HCT116 (cell line): ENCODE data around the gene BAZ1B. TPM values are rescaled to one million over a fixed set of nuclear protein-coding genes. Genes with fewer than 3 reads are reported as not detected.

Source experiments
- ATAC-seq: fragments of 200-7000 bp; cut with Tn5 transposase; 2 replicates; pipeline ENCODE4 v1.9.1; 2020; ENCODE audit warnings: mild to moderate bottlenecking, moderate library complexity
- BruUV-seq: library from RNA; stranded (reverse); fragments of 400-500 nt; replicated peaks from 2 replicates; lab custom pipeline; 2021; lab: Mats Ljungman, UMichigan
- CTCF ChIA-PET: fragments of 300-600 bp; sonication (Branson Sonifier 250); formaldehyde crosslinking; loops from one replicate; lab custom pipeline; 2021; ENCODE audit warnings: antibody characterized with exemption; lab: Charles Lee
- POLR2A ChIA-PET: fragments of 300-600, 350-600 bp; sonication (Branson Sonifier 250); formaldehyde crosslinking; loops from one replicate; lab custom pipeline; 2021; ENCODE audit warnings: antibody characterized with exemption; lab: Charles Lee
- RAD21 ChIA-PET, 2 experiments: fragments of 300-600 bp; sonication (Branson Sonifier 250); formaldehyde crosslinking; loops; one replicate each; lab custom pipeline; 2023; ENCODE audit warnings: low total read pairs in 2 of 2; ENCODE audit not compliant: uncharacterized antibody in 2 of 2, unreplicated experiment in 2 of 2, low non-redundant PET in 1 of 2; lab: Charles Lee
- DNase-seq: peaks from one replicate; pipeline ENCODE4 v3.0.0-alpha.2; 2010; ENCODE audit warnings: low read depth, low spot score
- H2AFZ ChIP-seq: fragments of 200-600 bp; shearing (Covaris generic), sonication (generic); 2 replicates; pipeline ENCODE4 v1.6.1; 2017; ENCODE audit warnings: low read depth, mixed run types, mixed read lengths, antibody characterized with exemption, low read length; ENCODE audit not compliant: poor library complexity, severe bottlenecking
- H3K27ac ChIP-seq: 2 replicates; pipeline ENCODE4 v1.5.1; 2012; ENCODE audit warnings: low read depth, low read length
- H3K27me3 ChIP-seq: fragments of 200-600 bp; sonication (generic); 2 replicates; pipeline ENCODE4 v1.6.1; 2016; ENCODE audit warnings: mixed run types, low read length, mixed read lengths; ENCODE audit not compliant: insufficient read depth
- H3K36me3 ChIP-seq, 2 experiments: fragments of 200-500 bp in 1 of 2; fragments of 200-600 bp in 1 of 2; sonication (Bioruptor generic) in 1 of 2; sonication (generic) in 1 of 2; 2 replicates each; pipeline versions ENCODE4 v1.5.1 to v1.6.1; 2014 to 2016; ENCODE audit warnings: low read length in 2 of 2, inconsistent platforms in 1 of 2, mixed read lengths in 1 of 2, mixed run types in 1 of 2; ENCODE audit not compliant: insufficient read depth in 2 of 2, control insufficient read depth in 1 of 2
- H3K4me1 ChIP-seq, 2 experiments: fragments of 200-600 bp in 1 of 2; sonication (generic) in 1 of 2; 2 replicates each; pipeline versions ENCODE4 v1.5.1 to v1.6.1; 2012 to 2017; ENCODE audit warnings: low read length in 2 of 2, inconsistent platforms in 1 of 2, mild to moderate bottlenecking in 1 of 2, mixed read lengths in 1 of 2, mixed run types in 1 of 2, moderate library complexity in 1 of 2; ENCODE audit not compliant: insufficient read depth in 2 of 2, control insufficient read depth in 1 of 2
- H3K4me2 ChIP-seq: fragments of 200-600 bp; sonication (generic); 2 replicates; pipeline ENCODE4 v1.6.1; 2017; ENCODE audit warnings: mixed run types, low read length, mixed read lengths
- H3K4me3 ChIP-seq, 2 experiments: fragments of 200-600 bp in 1 of 2; sonication (generic) in 1 of 2; replicated peaks in 1 of 2; 2 replicates each; pipeline ENCODE4 v1.5.1; 2011 to 2016; ENCODE audit warnings: low read length in 2 of 2, control low read depth in 1 of 2, low read depth in 1 of 2, mild to moderate bottlenecking in 1 of 2, mixed read lengths in 1 of 2, mixed run types in 1 of 2
- H3K79me2 ChIP-seq: fragments of 200-600 bp; sonication (generic); 2 replicates; pipeline ENCODE4 v1.6.1; 2017; ENCODE audit warnings: mild to moderate bottlenecking, mixed run types, low read length, moderate library complexity, mixed read lengths; ENCODE audit not compliant: insufficient read depth
- H3K9ac ChIP-seq: fragments of 200-600 bp; sonication (generic); 2 replicates; pipeline ENCODE4 v1.6.1; 2016; ENCODE audit warnings: low read length, mixed read lengths
- H3K9me2 ChIP-seq: fragments of 200-600 bp; sonication (generic), shearing (Covaris generic); 2 replicates; pipeline ENCODE4 v1.6.1; 2017; ENCODE audit warnings: mixed run types, mild to moderate bottlenecking, moderate library complexity; ENCODE audit not compliant: insufficient read depth
- H3K9me3 ChIP-seq, 2 experiments: fragments of 200-500 bp in 1 of 2; fragments of 200-600 bp in 1 of 2; sonication (Bioruptor generic) in 1 of 2; sonication (generic) in 1 of 2; 2 replicates each; pipeline ENCODE4 v1.6.1; 2014 to 2017; ENCODE audit warnings: low read length in 2 of 2, mixed read lengths in 2 of 2, inconsistent platforms in 1 of 2, low read depth in 1 of 2, mild to moderate bottlenecking in 1 of 2, mixed run types in 1 of 2, moderate library complexity in 1 of 2; ENCODE audit not compliant: control insufficient read depth in 1 of 2, insufficient read depth in 1 of 2
- H4K20me1 ChIP-seq: fragments of 200-600 bp; sonication (generic), shearing (Covaris generic); 2 replicates; pipeline ENCODE4 v1.6.1; 2017; ENCODE audit warnings: mixed run types, mild to moderate bottlenecking, moderate library complexity; ENCODE audit not compliant: insufficient read depth
- POLR2AphosphoS5 ChIP-seq: IDR thresholded peaks from 2 replicates; pipeline ENCODE4 v1.6.1; 2011; ENCODE audit warnings: mild to moderate bottlenecking, low read depth, low read length, moderate library complexity
- SIN3A ChIP-seq: IDR thresholded peaks from 2 replicates; pipeline ENCODE4 v1.6.1; 2012; ENCODE audit warnings: low read depth
- SP1 ChIP-seq: IDR thresholded peaks from 2 replicates; pipeline ENCODE4 v1.6.1; 2012; ENCODE audit warnings: low read depth
- SRF ChIP-seq: IDR thresholded peaks from 2 replicates; pipeline ENCODE4 v1.6.1; 2012; ENCODE audit warnings: low read depth
- YY1 ChIP-seq: IDR thresholded peaks from 2 replicates; pipeline ENCODE4 v1.6.1; 2011; ENCODE audit warnings: low read length, low read depth, moderate library complexity, mild to moderate bottlenecking; ENCODE audit not compliant: insufficient replicate concordance; ENCODE audit errors: extremely low read depth
- intact Hi-C: fragments of 100-400 bp; cut with micrococcal nuclease; formaldehyde crosslinking; loops from 2 replicates; pipeline ENCODE4 v1.10.0; 2022
- total RNA-seq: library from RNA; stranded (reverse); gene quantifications from one replicate; pipeline ENCODE4 v1.2.1, GENCODE V29; 2021; ENCODE audit not compliant: unreplicated experiment
- TF ChIP-seq, protein P1 (sequence below): IDR thresholded peaks from 2 replicates; pipeline ENCODE4 v1.6.1; 2012; ENCODE audit warnings: low read depth
- TF ChIP-seq, protein P2 (sequence below): IDR thresholded peaks from 2 replicates; pipeline ENCODE4 v1.6.1; 2012
- TF ChIP-seq, protein P3 (sequence below): IDR thresholded peaks from 2 replicates; pipeline ENCODE4 v1.6.1; 2012

The BAZ1B gene
- total RNA-seq, 1 experiment from 2014 or later, result 81.1 TPM

DNA sequence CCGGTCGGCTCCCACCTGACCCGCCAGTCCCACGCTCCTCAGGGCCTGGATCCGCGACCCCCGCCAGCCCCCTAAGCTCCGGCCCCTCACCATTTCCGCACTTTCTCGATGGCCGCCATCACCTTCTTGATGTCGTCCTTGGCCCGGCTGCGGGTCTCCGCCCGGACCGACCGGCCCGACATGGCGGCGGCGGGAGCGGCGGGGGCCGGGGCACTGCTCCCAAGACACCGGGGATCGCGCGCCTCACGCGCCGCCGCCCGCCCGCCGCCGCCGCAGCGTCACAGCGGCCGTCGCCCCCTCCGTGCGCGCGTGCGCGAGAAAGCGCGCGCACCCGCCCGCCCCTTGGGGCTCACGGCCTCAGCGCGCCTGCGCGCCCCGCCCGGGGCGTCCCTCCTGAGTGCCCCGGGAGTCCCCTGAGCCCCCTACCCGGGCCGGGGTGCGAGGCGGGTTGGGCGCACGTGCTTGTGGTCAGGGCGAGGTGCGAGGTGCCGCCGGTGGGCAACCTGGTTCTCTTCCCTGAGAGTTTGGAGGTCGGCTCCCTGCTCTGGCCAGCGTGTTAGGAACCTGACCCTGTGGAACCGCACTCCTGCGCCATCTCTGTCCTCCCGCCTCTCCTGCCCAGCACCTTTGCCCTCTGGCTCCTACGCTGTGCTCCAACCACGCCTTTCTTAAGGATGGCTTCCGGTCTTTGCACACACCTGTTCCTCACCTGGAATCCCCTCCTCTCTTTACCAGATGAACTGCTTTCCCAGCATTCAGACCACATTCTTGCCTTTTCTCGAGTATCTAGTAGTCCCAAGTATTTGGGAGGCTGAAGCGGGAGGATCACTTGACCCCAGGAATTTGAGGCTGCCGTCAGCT is 35.5 kb upstream of the BAZ1B start, which contains the start of gene BCL7B (continued):
- TF ChIP-seq, protein P1, sequence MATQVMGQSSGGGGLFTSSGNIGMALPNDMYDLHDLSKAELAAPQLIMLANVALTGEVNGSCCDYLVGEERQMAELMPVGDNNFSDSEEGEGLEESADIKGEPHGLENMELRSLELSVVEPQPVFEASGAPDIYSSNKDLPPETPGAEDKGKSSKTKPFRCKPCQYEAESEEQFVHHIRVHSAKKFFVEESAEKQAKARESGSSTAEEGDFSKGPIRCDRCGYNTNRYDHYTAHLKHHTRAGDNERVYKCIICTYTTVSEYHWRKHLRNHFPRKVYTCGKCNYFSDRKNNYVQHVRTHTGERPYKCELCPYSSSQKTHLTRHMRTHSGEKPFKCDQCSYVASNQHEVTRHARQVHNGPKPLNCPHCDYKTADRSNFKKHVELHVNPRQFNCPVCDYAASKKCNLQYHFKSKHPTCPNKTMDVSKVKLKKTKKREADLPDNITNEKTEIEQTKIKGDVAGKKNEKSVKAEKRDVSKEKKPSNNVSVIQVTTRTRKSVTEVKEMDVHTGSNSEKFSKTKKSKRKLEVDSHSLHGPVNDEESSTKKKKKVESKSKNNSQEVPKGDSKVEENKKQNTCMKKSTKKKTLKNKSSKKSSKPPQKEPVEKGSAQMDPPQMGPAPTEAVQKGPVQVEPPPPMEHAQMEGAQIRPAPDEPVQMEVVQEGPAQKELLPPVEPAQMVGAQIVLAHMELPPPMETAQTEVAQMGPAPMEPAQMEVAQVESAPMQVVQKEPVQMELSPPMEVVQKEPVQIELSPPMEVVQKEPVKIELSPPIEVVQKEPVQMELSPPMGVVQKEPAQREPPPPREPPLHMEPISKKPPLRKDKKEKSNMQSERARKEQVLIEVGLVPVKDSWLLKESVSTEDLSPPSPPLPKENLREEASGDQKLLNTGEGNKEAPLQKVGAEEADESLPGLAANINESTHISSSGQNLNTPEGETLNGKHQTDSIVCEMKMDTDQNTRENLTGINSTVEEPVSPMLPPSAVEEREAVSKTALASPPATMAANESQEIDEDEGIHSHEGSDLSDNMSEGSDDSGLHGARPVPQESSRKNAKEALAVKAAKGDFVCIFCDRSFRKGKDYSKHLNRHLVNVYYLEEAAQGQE, result no peak

DNA sequence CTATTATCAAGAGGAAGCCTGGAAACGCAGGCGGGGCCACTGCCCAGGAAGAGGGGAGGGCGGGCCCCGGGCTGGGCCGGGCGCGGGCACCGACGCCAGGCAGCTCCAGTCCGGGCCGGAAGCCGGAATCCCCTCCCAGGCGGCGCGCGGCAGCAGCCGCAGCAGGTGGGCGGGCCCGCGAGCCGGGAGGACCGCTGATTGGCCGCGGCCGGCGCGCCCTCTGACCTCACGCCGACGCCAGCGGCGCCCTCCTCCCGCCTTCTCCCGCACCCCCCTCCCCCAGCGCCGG is 35.0 kb upstream of the BAZ1B start:
- no TSS peak for BruUV-seq

More for the DNA sequence above, 35.0 kb upstream of the BAZ1B start:
- Histone ChIP-seq H3K4me3 (peak overlapping the region; percentile 94 to 99), H3K9ac (peak overlapping the region; percentile 89), H3K27ac (peak overlapping the region; percentile 99), H3K9me2 (no peaks in the 10 kb centered on the region), H3K79me2 (peaks cover 49% of the 10 kb centered on the region), H3K27me3 (no peaks in the 10 kb centered on the region), H3K9me3 (no peaks in the 10 kb centered on the region), H2AFZ (no peak overlapping the region), H3K4me1 (peaks cover 16 to 35% of the 10 kb centered on the region in 2 experiments), H4K20me1 (no peaks in the 10 kb centered on the region), H3K36me3 (peaks cover 0 to 6% of the 10 kb centered on the region in 2 experiments; a peak in 3 of 4 replicates), H3K4me2 (peak overlapping the region; percentile 90)
- RAD21 ChIA-PET, result no interaction called here
- intact Hi-C loops, result loop anchor here (1.0 kb wide), 1 partner anchor 35 kb away; the partner anchor contains the start of gene BAZ1B
- TF ChIP-seq YY1, result peak; percentile 19
- TF ChIP-seq, protein P2, sequence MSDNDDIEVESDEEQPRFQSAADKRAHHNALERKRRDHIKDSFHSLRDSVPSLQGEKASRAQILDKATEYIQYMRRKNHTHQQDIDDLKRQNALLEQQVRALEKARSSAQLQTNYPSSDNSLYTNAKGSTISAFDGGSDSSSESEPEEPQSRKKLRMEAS, result peak; percentile 31; the same call in 1 of the 2 replicates
- TF ChIP-seq SP1, result peak; percentile 37; the same call in 1 of the 2 replicates
- TF ChIP-seq SRF, result no peak
- TF ChIP-seq, protein P3, sequence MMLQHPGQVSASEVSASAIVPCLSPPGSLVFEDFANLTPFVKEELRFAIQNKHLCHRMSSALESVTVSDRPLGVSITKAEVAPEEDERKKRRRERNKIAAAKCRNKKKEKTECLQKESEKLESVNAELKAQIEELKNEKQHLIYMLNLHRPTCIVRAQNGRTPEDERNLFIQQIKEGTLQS, result no peak
- 0 out of 2 replicates have a peak, but pooled peaks have one; percentile 61 for TF ChIP-seq SIN3A
- TF ChIP-seq POLR2AphosphoS5, result peak; percentile 70
- POLR2A ChIA-PET, result interaction anchor here (0.8 to 1.1 kb wide), 3 partner anchors 9 to 35 kb away, joined by 3 to 5 read pairs (median 3); partner anchors contain the start of gene BAZ1B
- CTCF ChIA-PET, result no interaction called here
- DNase-seq (peak; percentile 75), ATAC-seq (peak; percentile 91)
